B cell (primary cell): ENCODE measurements around the gene CTDNEP1.

Experiments
- CTCF ChIP-seq: fragments of 200-600 bp; IDR thresholded peaks from one replicate; pipeline ENCODE4 v1.8.0; 2022; ENCODE audit warnings: antibody characterized with exemption, mild to moderate bottlenecking
- EZH2 ChIP-seq: IDR thresholded peaks from 2 replicates; pipeline ENCODE4 v1.6.1; 2012; ENCODE audit warnings: borderline replicate concordance, low read depth, mild to moderate bottlenecking, moderate library complexity, low read length; ENCODE audit not compliant: insufficient read depth, poor library complexity, severe bottlenecking

DNA sequence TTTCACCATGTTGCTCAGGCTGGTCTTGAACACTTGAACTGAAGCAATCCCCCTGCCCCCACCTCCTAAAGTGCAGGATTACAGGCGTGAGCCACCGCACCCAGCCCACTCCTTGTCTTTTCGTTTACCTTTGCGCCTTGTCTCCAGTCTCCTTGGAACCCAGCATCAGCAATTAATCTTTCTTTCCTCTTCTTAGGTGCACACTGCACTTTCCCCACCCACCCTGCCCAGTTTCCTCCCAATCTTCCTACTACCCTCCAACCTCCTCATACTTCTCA lies 12.2 kb upstream of the CTDNEP1 start:
- TF ChIP-seq EZH2 (no peak), CTCF (no peak)
